Hepatocyte (in vitro differentiated cells): Measurements from ENCODE around the gene ISX.

Experiments
- EZH2 ChIP-seq: fragments of 200-600 bp; sonication (generic); IDR thresholded peaks from 2 replicates; pipeline ENCODE4 v1.6.1; 2016; ENCODE audit warnings: antibody characterized with exemption, mild to moderate bottlenecking, borderline replicate concordance
- TF ChIP-seq, protein P1 (sequence below): fragments of 200-600 bp; sonication (generic); IDR thresholded peaks from 2 replicates; pipeline ENCODE4 v1.5.1; 2016; ENCODE audit warnings: antibody characterized with exemption, mild to moderate bottlenecking; ENCODE audit not compliant: poor library complexity

DNA sequence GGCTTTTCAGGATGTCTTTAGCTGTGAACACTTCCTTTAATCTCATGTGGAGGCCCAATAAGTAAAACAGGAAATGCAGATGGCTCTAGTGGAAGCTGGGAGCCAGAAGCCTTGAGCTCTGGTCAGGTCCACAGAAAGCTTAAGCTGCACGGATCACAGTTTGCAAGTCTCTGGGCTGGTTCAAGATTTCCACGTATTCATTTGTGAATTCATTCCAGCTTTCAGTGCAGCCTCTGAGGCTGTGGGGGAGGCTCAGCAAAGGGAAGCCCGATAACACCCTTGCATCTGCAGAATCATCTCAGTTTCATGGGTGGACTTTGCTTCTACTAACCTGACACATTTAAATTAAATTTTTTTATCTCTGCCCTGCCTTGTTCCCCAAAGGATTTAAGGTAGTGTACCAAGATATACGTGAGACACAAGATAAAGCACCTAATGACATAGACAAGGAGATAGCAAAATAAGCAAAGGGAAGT lies 65.6 kb downstream of the ISX start:
- TF ChIP-seq, protein P1, sequence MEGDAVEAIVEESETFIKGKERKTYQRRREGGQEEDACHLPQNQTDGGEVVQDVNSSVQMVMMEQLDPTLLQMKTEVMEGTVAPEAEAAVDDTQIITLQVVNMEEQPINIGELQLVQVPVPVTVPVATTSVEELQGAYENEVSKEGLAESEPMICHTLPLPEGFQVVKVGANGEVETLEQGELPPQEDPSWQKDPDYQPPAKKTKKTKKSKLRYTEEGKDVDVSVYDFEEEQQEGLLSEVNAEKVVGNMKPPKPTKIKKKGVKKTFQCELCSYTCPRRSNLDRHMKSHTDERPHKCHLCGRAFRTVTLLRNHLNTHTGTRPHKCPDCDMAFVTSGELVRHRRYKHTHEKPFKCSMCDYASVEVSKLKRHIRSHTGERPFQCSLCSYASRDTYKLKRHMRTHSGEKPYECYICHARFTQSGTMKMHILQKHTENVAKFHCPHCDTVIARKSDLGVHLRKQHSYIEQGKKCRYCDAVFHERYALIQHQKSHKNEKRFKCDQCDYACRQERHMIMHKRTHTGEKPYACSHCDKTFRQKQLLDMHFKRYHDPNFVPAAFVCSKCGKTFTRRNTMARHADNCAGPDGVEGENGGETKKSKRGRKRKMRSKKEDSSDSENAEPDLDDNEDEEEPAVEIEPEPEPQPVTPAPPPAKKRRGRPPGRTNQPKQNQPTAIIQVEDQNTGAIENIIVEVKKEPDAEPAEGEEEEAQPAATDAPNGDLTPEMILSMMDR, result no peak
- no peak for TF ChIP-seq EZH2
